A549 treated with CORT108297 at 1 μM for 4 hours (cell line): ENCODE measurements around the gene TARS2. TPM values are rescaled to one million over a fixed set of nuclear protein-coding genes. Genes with fewer than 3 reads are reported as not detected.

Experiments used
- total RNA-seq: library from RNA; stranded (reverse); fragments of 200-300 nt; extraction: Qiagen RNA extraction; gene quantifications from 5 replicates; pipeline ENCODE4 v1.2.3, GENCODE V29; 2022

The TARS2 gene, protein sequence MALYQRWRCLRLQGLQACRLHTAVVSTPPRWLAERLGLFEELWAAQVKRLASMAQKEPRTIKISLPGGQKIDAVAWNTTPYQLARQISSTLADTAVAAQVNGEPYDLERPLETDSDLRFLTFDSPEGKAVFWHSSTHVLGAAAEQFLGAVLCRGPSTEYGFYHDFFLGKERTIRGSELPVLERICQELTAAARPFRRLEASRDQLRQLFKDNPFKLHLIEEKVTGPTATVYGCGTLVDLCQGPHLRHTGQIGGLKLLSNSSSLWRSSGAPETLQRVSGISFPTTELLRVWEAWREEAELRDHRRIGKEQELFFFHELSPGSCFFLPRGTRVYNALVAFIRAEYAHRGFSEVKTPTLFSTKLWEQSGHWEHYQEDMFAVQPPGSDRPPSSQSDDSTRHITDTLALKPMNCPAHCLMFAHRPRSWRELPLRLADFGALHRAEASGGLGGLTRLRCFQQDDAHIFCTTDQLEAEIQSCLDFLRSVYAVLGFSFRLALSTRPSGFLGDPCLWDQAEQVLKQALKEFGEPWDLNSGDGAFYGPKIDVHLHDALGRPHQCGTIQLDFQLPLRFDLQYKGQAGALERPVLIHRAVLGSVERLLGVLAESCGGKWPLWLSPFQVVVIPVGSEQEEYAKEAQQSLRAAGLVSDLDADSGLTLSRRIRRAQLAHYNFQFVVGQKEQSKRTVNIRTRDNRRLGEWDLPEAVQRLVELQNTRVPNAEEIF
- 20.7 to 24.9 TPM (median 23.3 TPM) in 5 replicates for total RNA-seq

DNA sequence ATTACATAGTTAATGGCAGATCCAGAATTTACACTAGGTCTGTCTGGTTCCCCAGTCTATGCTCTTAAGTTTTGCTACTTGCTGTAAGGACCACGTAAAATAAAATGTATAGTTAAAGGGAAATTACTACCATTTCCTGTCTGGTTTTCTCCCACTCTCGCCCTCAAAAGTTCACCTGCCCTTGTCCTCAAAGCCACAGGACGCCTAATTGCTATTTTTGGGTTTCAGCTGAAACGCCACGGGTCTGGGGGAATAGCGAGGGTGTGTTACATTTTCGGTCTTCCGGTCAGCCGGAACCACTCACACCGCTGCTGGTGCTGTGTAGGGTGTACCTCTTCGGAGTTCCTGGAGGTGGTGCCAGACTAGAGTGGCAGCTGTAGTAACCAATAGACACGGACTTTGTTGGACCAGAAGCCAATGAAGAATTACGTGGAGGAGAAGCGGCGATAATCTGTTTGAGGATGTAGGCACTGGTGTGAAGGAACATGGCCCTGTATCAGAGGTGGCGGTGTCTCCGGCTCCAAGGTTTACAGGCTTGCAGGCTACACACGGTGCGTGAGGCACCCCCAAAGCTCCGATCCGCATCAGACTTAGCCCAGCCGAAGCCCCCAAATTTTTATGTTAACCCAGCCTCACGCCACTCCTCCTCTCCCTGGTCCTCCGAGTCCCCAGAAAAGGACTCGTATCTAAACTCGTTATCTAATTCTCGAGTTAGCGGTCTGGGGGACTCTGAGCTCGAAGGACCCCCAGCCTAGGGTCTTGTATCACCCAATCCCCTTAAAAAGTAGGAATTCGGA, at the start of gene TARS2:
Gene TARS2 (plus strand): TSS at position 454 of the 797 bp plus-strand sequence. CDS start 32 bp downstream, at position 486.

GRCh38 chr1:150507912-150508864, 21.0 kb downstream of the TARS2 start, which contains the start of gene ECM1:
Gene ECM1 (plus strand): TSS chr1:150508109. CDS start chr1:150508210, 101 bp downstream.

DNA sequence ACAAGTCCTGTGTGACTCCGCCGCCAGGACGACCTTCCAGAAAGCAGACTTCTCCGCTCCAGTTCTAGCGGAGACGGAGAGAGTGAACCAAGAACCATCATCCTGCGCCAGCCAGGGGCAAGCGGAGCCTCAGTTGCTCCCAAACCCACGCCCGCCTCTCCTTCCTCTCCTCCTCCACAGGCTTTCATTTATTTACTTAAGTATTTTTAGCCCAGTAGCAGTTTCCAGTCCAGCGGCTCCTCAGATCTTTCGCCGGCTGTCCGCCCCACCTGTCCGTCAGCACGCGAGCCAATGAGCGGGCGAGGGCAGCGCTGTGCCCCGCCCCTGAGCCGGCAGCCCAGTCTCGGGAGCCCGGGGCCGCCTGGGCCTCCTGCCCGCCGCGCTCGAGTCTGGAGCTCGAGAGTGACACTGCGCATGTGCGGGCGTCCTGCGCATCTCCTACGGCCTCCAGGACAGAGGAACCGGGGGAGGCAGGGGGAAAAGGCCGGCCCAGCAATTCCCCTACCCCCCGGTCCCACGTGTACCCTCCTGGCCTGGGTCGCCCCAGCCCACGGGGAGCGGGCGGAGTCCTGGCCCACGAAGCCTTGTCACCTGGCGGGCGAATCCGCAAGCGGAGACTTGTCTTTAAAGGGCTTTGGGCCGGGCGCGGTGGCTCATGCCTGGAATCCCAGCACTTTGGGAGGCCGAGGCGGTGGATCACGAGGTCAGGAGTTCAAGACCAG, 28.3 kb downstream of the TARS2 start, which contains the start of gene FALEC:
Gene FALEC (plus strand): TSS at position 425 of the 722 bp plus-strand sequence.

GRCh38 chr1:150548632-150549495, 61.6 kb downstream of the TARS2 start, which contains the start of gene ADAMTSL4:
Gene ADAMTSL4 (plus strand): TSS chr1:150549408. CDS start chr1:150552289, 2,881 bp downstream.

Other genes starting within 250 kb of the TARS2 start
- gene CA14, start 229.6 kb upstream of the TARS2 start, total RNA-seq: not detected in 5 replicates
- gene APH1A, start 218.4 kb upstream of the TARS2 start, total RNA-seq: 129 to 145 TPM (median 140 TPM) in 5 replicates
- 0.12 to 0.38 TPM (median 0.22 TPM) in 5 replicates for gene C1orf54, start 214.6 kb upstream of the TARS2 start, total RNA-seq
- 0.63 to 0.86 TPM (median 0.74 TPM) in 5 replicates for gene CIART, start 204.9 kb upstream of the TARS2 start, total RNA-seq
- gene MRPS21, start 193.6 kb upstream of the TARS2 start, total RNA-seq: 82.0 to 83.5 TPM (median 82.3 TPM) in 5 replicates
- gene PRPF3, start 165.9 kb upstream of the TARS2 start, total RNA-seq: 52.4 to 65.2 TPM (median 57.0 TPM) in 5 replicates
- 13.6 to 15.5 TPM (median 14.2 TPM) in 5 replicates for gene RPRD2, start 123.3 kb upstream of the TARS2 start, total RNA-seq
- 1.8 to 2.3 TPM (median 2.2 TPM) in 5 replicates for gene ECM1, start 20.7 kb downstream of the TARS2 start, total RNA-seq
- gene FALEC, start 28.3 kb downstream of the TARS2 start, total RNA-seq: 0.16 to 0.39 TPM in 2 of 5 replicates, not detected in the others
- 3.0 to 5.6 TPM (median 4.6 TPM) in 5 replicates for gene ADAMTSL4, start 62.0 kb downstream of the TARS2 start, total RNA-seq
- 143 to 184 TPM (median 169 TPM) in 5 replicates for gene MCL1, start 92.2 kb downstream of the TARS2 start, total RNA-seq
- gene ENSA, start 142.2 kb downstream of the TARS2 start, total RNA-seq: 123 to 147 TPM (median 134 TPM) in 5 replicates
- gene GOLPH3L, start 209.7 kb downstream of the TARS2 start, total RNA-seq: 12.3 to 18.5 TPM (median 16.0 TPM) in 5 replicates
- 5.7 to 8.8 TPM (median 7.2 TPM) in 5 replicates for gene HORMAD1, start 233.5 kb downstream of the TARS2 start, total RNA-seq